Fibroblast of lung (primary cell): Measurements from ENCODE around the gene PTPN14. TPM values are rescaled to one million over a fixed set of nuclear protein-coding genes. Genes with fewer than 3 reads are reported as not detected.

Source experiments
- DNase-seq, 2 donors: peaks; one replicate each; pipeline versions ENCODE4 v3.0.0 to v3.0.0-alpha.2; 2010; ENCODE audit warnings: low read depth in 2 of 2
- H2AFZ ChIP-seq: 2 replicates; pipeline ENCODE4 v1.5.1; 2012; ENCODE audit warnings: low read length, control low read depth, inconsistent platforms
- H3K27ac ChIP-seq: 2 replicates; pipeline ENCODE4 v1.5.1; 2011; ENCODE audit warnings: low read length, control low read depth; ENCODE audit not compliant: insufficient read depth
- H3K27me3 ChIP-seq: 2 replicates; pipeline ENCODE4 v1.5.1; 2011; ENCODE audit warnings: mild to moderate bottlenecking, low read length; ENCODE audit not compliant: control insufficient read depth, insufficient read depth
- H3K36me3 ChIP-seq: 2 replicates; pipeline ENCODE4 v1.5.1; 2011; ENCODE audit warnings: low read length; ENCODE audit not compliant: control insufficient read depth, insufficient read depth
- H3K4me1 ChIP-seq: 2 replicates; pipeline ENCODE4 v1.5.1; 2011; ENCODE audit warnings: low read length; ENCODE audit not compliant: control insufficient read depth, insufficient read depth; ENCODE audit errors: extremely low read depth
- H3K4me2 ChIP-seq: 2 replicates; pipeline ENCODE4 v1.5.1; 2011; ENCODE audit warnings: low read length, control low read depth; ENCODE audit not compliant: insufficient read depth; ENCODE audit errors: extremely low read depth
- H3K4me3 ChIP-seq, 4 experiments: fragments of 200-600 bp in 1 of 4; sonication (generic) in 1 of 4; replicated peaks in 1 of 4; 2 replicates each; pipeline ENCODE4 v1.5.1; 2011 to 2016; ENCODE audit warnings: low read length in 4 of 4, low read depth in 3 of 4, mild to moderate bottlenecking in 3 of 4, control low read depth in 2 of 4, inconsistent platforms in 1 of 4, mixed read lengths in 1 of 4; ENCODE audit not compliant: insufficient read depth in 1 of 4; ENCODE audit errors: control extremely low read depth in 1 of 4
- H3K79me2 ChIP-seq: 2 replicates; pipeline ENCODE4 v1.5.1; 2012; ENCODE audit warnings: mild to moderate bottlenecking, low read length, inconsistent platforms; ENCODE audit not compliant: control insufficient read depth, insufficient read depth
- H3K9ac ChIP-seq: 2 replicates; pipeline ENCODE4 v1.5.1; 2011; ENCODE audit warnings: mild to moderate bottlenecking, low read length, control low read depth; ENCODE audit not compliant: insufficient read depth
- H3K9me3 ChIP-seq: 2 replicates; pipeline ENCODE4 v1.5.1; 2012; ENCODE audit warnings: low read depth, low read length; ENCODE audit not compliant: control insufficient read depth, insufficient read depth
- H4K20me1 ChIP-seq: 2 replicates; pipeline ENCODE4 v1.5.1; 2011; ENCODE audit warnings: low read length; ENCODE audit not compliant: control insufficient read depth, insufficient read depth; ENCODE audit errors: extremely low read depth
- CTCF ChIP-seq, 2 donors: IDR thresholded peaks in 1 of 2; conservative IDR thresholded peaks in 1 of 2; 1 replicate in 1 of 2; 2 replicates in 1 of 2; pipeline ENCODE4 v1.5.1; 2011 to 2012; ENCODE audit warnings: low read length in 2 of 2, control low read depth in 1 of 2, inconsistent platforms in 1 of 2, low read depth in 1 of 2, mild to moderate bottlenecking in 1 of 2
- EZH2 ChIP-seq: IDR thresholded peaks from 2 replicates; pipeline ENCODE4 v1.5.1; 2012; ENCODE audit warnings: low read length, control low read depth, mild to moderate bottlenecking; ENCODE audit errors: missing control alignments
- polyA plus RNA-seq, 2 donors: library from polyadenylated mRNA; depleted of rRNA in 1 of 2; stranded (reverse) in 1 of 2; unstranded in 1 of 2; fragments of >200 nt; gene quantifications; 2 replicates each; pipeline ENCODE4 v1.2.1, GENCODE V29; 2011 to 2012; ENCODE audit warnings: missing spikeins in 1 of 2
- total RNA-seq: library from RNA; depleted of rRNA; stranded (reverse); fragments of >200 nt; gene quantifications from 2 replicates; pipeline ENCODE4 v1.2.1, GENCODE V29; 2014

Gene PTPN14
- total and polyA plus RNA-seq, 2 donors (not counting 1 experiment from before 2014, with no cell fraction given) = 38.7 to 56.1 TPM

DNA sequence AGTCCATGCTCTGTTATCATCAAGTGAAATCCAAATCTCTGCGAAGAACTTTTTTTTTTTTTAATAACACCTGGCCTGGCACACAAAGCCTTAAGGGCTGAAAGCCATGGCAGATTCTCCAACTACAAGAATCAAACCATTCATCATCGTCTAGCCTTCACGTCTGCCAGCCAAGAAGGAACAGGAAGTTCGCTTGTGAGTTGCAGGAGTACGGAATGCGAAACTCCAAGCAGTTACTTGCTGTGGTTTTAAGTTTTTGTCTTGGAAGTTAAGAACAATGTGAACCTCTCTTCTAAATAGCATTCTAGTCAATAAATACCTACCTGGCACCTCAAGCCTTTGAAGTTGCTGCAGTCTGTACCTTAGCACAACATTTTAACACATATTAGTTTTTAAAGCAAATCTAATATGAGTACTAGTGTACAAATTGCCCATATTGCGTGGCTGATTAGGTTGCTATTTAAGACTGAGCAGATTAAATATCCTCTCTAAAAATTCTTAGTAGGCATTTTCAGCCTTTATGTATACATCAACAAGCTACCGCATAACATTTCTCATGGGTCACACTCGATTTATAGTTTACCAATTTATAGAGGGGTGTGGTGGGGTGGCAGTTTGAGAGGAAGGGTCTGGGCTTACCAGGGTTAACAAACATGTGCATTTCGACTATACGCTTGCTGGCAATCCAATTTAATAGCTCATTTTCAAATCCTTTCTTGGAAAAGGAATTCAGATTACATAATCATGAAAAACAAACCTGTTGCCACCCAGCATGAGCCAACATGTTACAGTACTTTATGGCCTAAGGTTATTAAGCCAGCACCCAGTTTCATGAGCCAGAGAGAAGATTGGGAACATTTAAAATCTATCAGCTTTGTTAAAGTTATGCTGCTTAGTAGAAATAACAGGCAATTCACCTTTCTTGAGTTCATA lies 22.2 kb upstream of the PTPN14 start:
- no peaks in the 10 kb centered on the region for H3K79me2 ChIP-seq
- H3K9me3 ChIP-seq = no peaks in the 10 kb centered on the region
- no peaks in the 10 kb centered on the region for H4K20me1 ChIP-seq
- no peak for TF ChIP-seq CTCF (conservative IDR thresholded peaks at IDR 0.05 in 1 of 2, IDR thresholded peaks at IDR 0.05 in 1 of 2; ENCODE audit: low read depth in 1 of 2, low read length in 2 of 2)
- H3K9ac ChIP-seq = no peak overlapping the region
- H3K4me3 ChIP-seq = no peak overlapping the region
- no peak overlapping the region for H2AFZ ChIP-seq
- H3K4me1 ChIP-seq = peaks cover 14% of the 10 kb centered on the region
- H3K36me3 ChIP-seq = no peaks in the 10 kb centered on the region
- H3K27ac ChIP-seq = no peak overlapping the region
- DNase-seq = peak in 1 of 2 donors; percentile 82
- no peak overlapping the region for H3K4me2 ChIP-seq
- no peaks in the 10 kb centered on the region for H3K27me3 ChIP-seq

- H3K27me3 ChIP-seq = no peaks in the 10 kb centered on the region
- no peaks in the 10 kb centered on the region for H3K36me3 ChIP-seq
- H3K4me3 ChIP-seq = no peak overlapping the region
- H4K20me1 ChIP-seq = no peaks in the 10 kb centered on the region
- no peak overlapping the region for H3K27ac ChIP-seq
- DNase-seq = no peak
- H3K9me3 ChIP-seq = no peaks in the 10 kb centered on the region
- H3K9ac ChIP-seq = no peak overlapping the region
- TF ChIP-seq EZH2 = no peak
- no peak for TF ChIP-seq CTCF (conservative IDR thresholded peaks at IDR 0.05 in 1 of 2, IDR thresholded peaks at IDR 0.05 in 1 of 2; ENCODE audit: low read depth in 1 of 2, low read length in 2 of 2)
- H2AFZ ChIP-seq = no peak overlapping the region
- H3K4me2 ChIP-seq = no peak overlapping the region
- H3K79me2 ChIP-seq = no peaks in the 10 kb centered on the region
- H3K4me1 ChIP-seq = peaks cover 27% of the 10 kb centered on the region
These were observed 19.9 kb upstream of the PTPN14 start for GRCh38 chr1:214571281-214571680.

GRCh38 chr1:214570442-214570841 lies 19.0 kb upstream of the PTPN14 start:
- TF ChIP-seq EZH2 (no peak), CTCF (conservative IDR thresholded peaks at IDR 0.05 in 1 of 2, IDR thresholded peaks at IDR 0.05 in 1 of 2; ENCODE audit: low read depth in 1 of 2, low read length in 2 of 2) (no peak)
- peak; percentile 53 to 79 for DNase-seq
- Histone ChIP-seq H2AFZ (no peak overlapping the region), H3K4me2 (no peak overlapping the region), H3K27ac (peak overlapping the region; percentile 6), H3K9ac (no peak overlapping the region), H3K9me3 (no peaks in the 10 kb centered on the region), H3K4me3 (no peak overlapping the region), H3K36me3 (no peaks in the 10 kb centered on the region), H3K79me2 (no peaks in the 10 kb centered on the region), H3K27me3 (no peaks in the 10 kb centered on the region), H4K20me1 (no peaks in the 10 kb centered on the region), H3K4me1 (peaks cover 30% of the 10 kb centered on the region)
